ENCODE data around the gene GALNT13. TPM values are rescaled to one million over a fixed set of nuclear protein-coding genes. Genes with fewer than 3 reads are reported as not detected.

Gene GALNT13
- total and polyA plus RNA-seq, 2 donors (not counting 1 experiment from before 2014, with no cell fraction given), result not detected

DNA sequence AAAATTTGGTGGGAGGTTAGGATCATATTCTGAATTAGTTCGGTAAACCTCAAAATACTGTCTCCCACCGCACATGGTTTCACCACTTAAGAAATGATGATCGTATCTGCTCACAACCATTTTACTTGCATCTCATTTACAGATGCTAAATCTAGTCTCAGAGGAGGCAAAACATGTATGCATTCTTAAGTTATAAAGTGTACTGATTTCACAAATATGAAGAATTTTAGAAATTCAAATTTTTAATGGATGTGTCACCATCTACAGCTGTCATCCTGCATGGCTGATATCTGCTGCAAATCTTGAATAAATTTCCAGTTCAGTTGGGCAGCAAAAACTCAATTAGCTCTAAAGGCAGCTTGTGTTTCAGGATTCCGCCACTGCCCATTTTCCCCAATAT, 583.4 kb downstream of the GALNT13 start:
- Histone ChIP-seq H3K27me3 (replicated peaks in 1 of 4; ENCODE audit: control extremely low read depth in 1 of 4, control insufficient read depth in 3 of 4, insufficient read depth in 4 of 4, low read length in 3 of 4) (no peaks in the 10 kb centered on the region), H3K36me3 (replicated peaks in 1 of 2; ENCODE audit: control extremely low read depth in 1 of 2, control insufficient read depth in 1 of 2, extremely low read depth in 1 of 2, insufficient read depth in 2 of 2, low read length in 1 of 2) (no peaks in the 10 kb centered on the region), H3K27ac (ENCODE audit: low read length in 2 of 2) (no peak overlapping the region), H3K9ac (ENCODE audit: low read length) (no peak overlapping the region), H3K79me2 (ENCODE audit: control insufficient read depth, insufficient read depth, low read length) (no peaks in the 10 kb centered on the region), H3K4me3 (ENCODE audit: control extremely low read depth in 1 of 5, extremely low read depth in 1 of 5, insufficient read depth in 1 of 5, low read depth in 2 of 5, low read length in 4 of 5) (no peak overlapping the region), H3K9me3 (ENCODE audit: control extremely low read depth in 1 of 3, control insufficient read depth in 2 of 3, insufficient read depth in 1 of 3, low read length in 2 of 3) (no peaks in the 10 kb centered on the region), H4K20me1 (ENCODE audit: control insufficient read depth, insufficient read depth, low read length, poor library complexity, severe bottlenecking) (no peaks in the 10 kb centered on the region), H2AFZ (ENCODE audit: insufficient read depth, low read depth, low read length, poor library complexity, severe bottlenecking) (no peak overlapping the region), H3K4me1 (ENCODE audit: control insufficient read depth in 2 of 2, insufficient read depth in 2 of 2, low read length in 2 of 2) (no peaks in the 10 kb centered on the region), H3K4me2 (replicated peaks; ENCODE audit: low read depth, low read length, poor library complexity, severe bottlenecking) (no peak overlapping the region)
- Mint-ChIP-seq H3K9me3 (ENCODE audit: insufficient read depth) (no peaks in the 10 kb centered on the region), H3K27ac (no peak overlapping the region), H3K4me1 (no peaks in the 10 kb centered on the region), H3K27me3 (no peaks in the 10 kb centered on the region), H3K4me3 (no peak overlapping the region)
- no CpG with 5 or more reads among the region's 4 CpGs for WGBS (ENCODE audit: insufficient coverage)
- no peak for TF ChIP-seq EZH2 (IDR thresholded peaks at IDR 0.05; ENCODE audit: borderline replicate concordance, insufficient read depth, low read depth, low read length, poor library complexity, severe bottlenecking)
- no peak for TF ChIP-seq CTCF (IDR thresholded peaks at IDR 0.05)
- intact Hi-C loops (cut with micrococcal nuclease), result no loop called here
- ATAC-seq (ENCODE audit: low read depth) (no peak), DNase-seq (no peak)
- CTCF ChIA-PET, result no interaction called here
- POLR2A ChIA-PET, result no interaction called here

DNA sequence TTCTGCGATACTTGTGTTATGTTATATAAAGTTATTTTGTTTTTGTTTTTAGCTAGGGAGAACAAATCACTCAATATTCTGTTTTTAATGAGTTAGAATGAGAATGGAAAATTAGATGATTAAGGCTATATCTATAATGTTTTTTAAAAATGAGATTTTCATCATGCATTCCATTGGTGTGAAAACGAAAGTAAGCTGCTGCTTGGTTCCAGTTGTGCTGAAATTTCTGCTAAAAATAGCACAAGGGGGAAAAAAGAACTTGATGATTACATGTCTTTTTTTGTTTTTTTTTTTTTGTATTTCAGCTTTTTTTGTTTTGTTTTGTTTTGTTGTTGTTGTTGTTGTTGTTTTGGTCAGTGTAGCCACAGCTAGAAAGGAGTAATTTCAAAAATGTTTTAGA, 584.1 kb downstream of the GALNT13 start:
- H3K9me3 Mint-ChIP-seq (ENCODE audit: insufficient read depth), result no peaks in the 10 kb centered on the region
- no peaks in the 10 kb centered on the region for H3K27me3 Mint-ChIP-seq
- no peaks in the 10 kb centered on the region for H3K27me3 ChIP-seq (replicated peaks in 1 of 4; ENCODE audit: control extremely low read depth in 1 of 4, control insufficient read depth in 3 of 4, insufficient read depth in 4 of 4, low read length in 3 of 4)
- WGBS (ENCODE audit: insufficient coverage), result no CpG with 5 or more reads among the region's 2 CpGs
- ChIA-PET CTCF (no interaction called here), POLR2A (no interaction called here)
- TF ChIP-seq CTCF (IDR thresholded peaks at IDR 0.05) (no peak), EZH2 (IDR thresholded peaks at IDR 0.05; ENCODE audit: borderline replicate concordance, insufficient read depth, low read depth, low read length, poor library complexity, severe bottlenecking) (no peak)
- no peak overlapping the region for H3K27ac ChIP-seq (ENCODE audit: low read length in 2 of 2)
- H3K79me2 ChIP-seq (ENCODE audit: control insufficient read depth, insufficient read depth, low read length), result no peaks in the 10 kb centered on the region
- H3K4me1 Mint-ChIP-seq, result no peaks in the 10 kb centered on the region
- no peak overlapping the region for H2AFZ ChIP-seq (ENCODE audit: insufficient read depth, low read depth, low read length, poor library complexity, severe bottlenecking)
- H3K9ac ChIP-seq (ENCODE audit: low read length), result no peak overlapping the region
- no peaks in the 10 kb centered on the region for H3K9me3 ChIP-seq (ENCODE audit: control extremely low read depth in 1 of 3, control insufficient read depth in 2 of 3, insufficient read depth in 1 of 3, low read length in 2 of 3)
- ATAC-seq (ENCODE audit: low read depth), result no peak
- no peak overlapping the region for H3K27ac Mint-ChIP-seq
- no peaks in the 10 kb centered on the region for H3K4me1 ChIP-seq (ENCODE audit: control insufficient read depth in 2 of 2, insufficient read depth in 2 of 2, low read length in 2 of 2)
- H3K36me3 ChIP-seq (replicated peaks in 1 of 2; ENCODE audit: control extremely low read depth in 1 of 2, control insufficient read depth in 1 of 2, extremely low read depth in 1 of 2, insufficient read depth in 2 of 2, low read length in 1 of 2), result no peaks in the 10 kb centered on the region
- no peak overlapping the region for H3K4me3 ChIP-seq (ENCODE audit: control extremely low read depth in 1 of 5, extremely low read depth in 1 of 5, insufficient read depth in 1 of 5, low read depth in 2 of 5, low read length in 4 of 5)
- no peaks in the 10 kb centered on the region for H4K20me1 ChIP-seq (ENCODE audit: control insufficient read depth, insufficient read depth, low read length, poor library complexity, severe bottlenecking)
- no peak overlapping the region for H3K4me3 Mint-ChIP-seq
- intact Hi-C loops (cut with micrococcal nuclease), result no loop called here
- DNase-seq, result no peak
- H3K4me2 ChIP-seq (replicated peaks; ENCODE audit: low read depth, low read length, poor library complexity, severe bottlenecking), result no peak overlapping the region
